ENCODE measurements around the gene ACOD1.

- TF ChIP-seq CTCF (IDR thresholded peaks at IDR 0.05; ENCODE audit: low read depth, low read length, poor library complexity, severe bottlenecking) (no peak), EZH2phosphoT487 (IDR thresholded peaks at IDR 0.05; ENCODE audit: borderline replicate concordance, low read length) (no peak)
Measured at GRCh38 chr13:76928456-76928855, 19.9 kb upstream of the ACOD1 start.
